OCI-LY3 (cell line): ENCODE data around the gene NCR3LG1.

Source experiments
- H2AFZ ChIP-seq: fragments of 200-600, 300-600 bp; shearing (Covaris generic); 2 replicates; pipeline ENCODE4 v1.6.0; 2014; ENCODE audit warnings: antibody characterized with exemption, low read depth, low read length
- H3K27ac ChIP-seq: fragments of 200-600, 300-600 bp; sonication (generic); 2 replicates; pipeline ENCODE4 v1.5.1; 2014; ENCODE audit warnings: mild to moderate bottlenecking, low read length, moderate library complexity, mixed read lengths
- H3K27me3 ChIP-seq: fragments of 200-600, 300-600 bp; sonication (generic); 2 replicates; pipeline ENCODE4 v1.6.1; 2014; ENCODE audit warnings: low read depth, low read length, mixed read lengths
- H3K36me3 ChIP-seq: fragments of 200-600, 300-600 bp; sonication (generic); replicated peaks from 2 replicates; pipeline ENCODE3; 2014; ENCODE audit warnings: low read depth, low read length, mixed read lengths
- H3K4me1 ChIP-seq: fragments of 300-600, 200-600 bp; sonication (generic); 2 replicates; pipeline ENCODE4 v1.6.1; 2014; ENCODE audit warnings: low read length, mixed read lengths
- H3K4me2 ChIP-seq: fragments of 200-600, 300-600 bp; sonication (generic); 2 replicates; pipeline ENCODE4 v1.6.1; 2014; ENCODE audit warnings: low read length, mixed read lengths
- H3K4me3 ChIP-seq: fragments of 300-600, 200-600 bp; sonication (generic); 2 replicates; pipeline ENCODE4 v1.5.1; 2014; ENCODE audit warnings: antibody characterized with exemption, mild to moderate bottlenecking, low read length, moderate library complexity
- H3K79me2 ChIP-seq: fragments of 300-600, 200-600 bp; shearing (Covaris generic); 2 replicates; pipeline ENCODE4 v1.6.1; 2014; ENCODE audit warnings: mild to moderate bottlenecking, low read length, mixed read lengths
- H3K9ac ChIP-seq: fragments of 300-600, 200-600 bp; shearing (Covaris generic); 2 replicates; pipeline ENCODE4 v1.6.0; 2014; ENCODE audit warnings: mild to moderate bottlenecking, low read length, moderate library complexity
- H3K9me3 ChIP-seq: fragments of 200-600, 300-600 bp; shearing (Covaris generic); 2 replicates; pipeline ENCODE4 v1.6.1; 2014; ENCODE audit warnings: low read length, mixed read lengths; ENCODE audit not compliant: insufficient read depth
- H4K20me1 ChIP-seq: fragments of 200-600, 300-600 bp; sonication (generic); 2 replicates; pipeline ENCODE4 v1.6.1; 2016; ENCODE audit warnings: low read length, mixed read lengths; ENCODE audit not compliant: insufficient read depth
- CTCF ChIP-seq: fragments of 200-600, 300-600 bp; sonication (generic); IDR thresholded peaks from 2 replicates; pipeline ENCODE4 v1.5.1; 2014; ENCODE audit warnings: antibody characterized with exemption, low read length, low read depth
- EZH2phosphoT487 ChIP-seq: fragments of 200-600 bp; shearing (Covaris generic); IDR thresholded peaks from 2 replicates; pipeline ENCODE4 v1.6.1; 2018; ENCODE audit warnings: antibody characterized with exemption, mixed run types, low read depth

The NCR3LG1 gene

GRCh38 chr11:17366495-17366894, 14.9 kb downstream of the NCR3LG1 start:
- no peaks in the 10 kb centered on the region for H4K20me1 ChIP-seq
- H3K9ac ChIP-seq, result no peak overlapping the region
- H3K4me2 ChIP-seq, result no peak overlapping the region
- no peaks in the 10 kb centered on the region for H3K4me1 ChIP-seq
- H3K27ac ChIP-seq, result no peak overlapping the region
- TF ChIP-seq EZH2phosphoT487 (no peak), CTCF (no peak)
- no peaks in the 10 kb centered on the region for H3K79me2 ChIP-seq
- no peak overlapping the region for H2AFZ ChIP-seq
- H3K9me3 ChIP-seq, result peaks cover 10% of the 10 kb centered on the region; the same call in 1 of the 2 replicates
- no peak overlapping the region for H3K4me3 ChIP-seq
- no peaks in the 10 kb centered on the region for H3K36me3 ChIP-seq
- peaks cover 18% of the 10 kb centered on the region for H3K27me3 ChIP-seq

- no peak overlapping the region for H3K4me3 ChIP-seq
- H3K9ac ChIP-seq, result no peak overlapping the region
- peaks cover 30% of the 10 kb centered on the region for H3K9me3 ChIP-seq
- H3K4me2 ChIP-seq, result no peak overlapping the region
- H4K20me1 ChIP-seq, result no peaks in the 10 kb centered on the region
- H2AFZ ChIP-seq, result no peak overlapping the region
- H3K4me1 ChIP-seq, result no peaks in the 10 kb centered on the region
- H3K27me3 ChIP-seq, result peaks cover 18% of the 10 kb centered on the region
- H3K27ac ChIP-seq, result no peak overlapping the region
- H3K36me3 ChIP-seq, result no peaks in the 10 kb centered on the region
- TF ChIP-seq CTCF (no peak), EZH2phosphoT487 (no peak)
- no peaks in the 10 kb centered on the region for H3K79me2 ChIP-seq
Measured at GRCh38 chr11:17368551-17368950, 17.0 kb downstream of the NCR3LG1 start.

- H3K79me2 ChIP-seq, result no peaks in the 10 kb centered on the region
- no peaks in the 10 kb centered on the region for H3K4me1 ChIP-seq
- H4K20me1 ChIP-seq, result no peaks in the 10 kb centered on the region
- H3K4me3 ChIP-seq, result no peak overlapping the region
- no peak overlapping the region for H3K4me2 ChIP-seq
- H3K27me3 ChIP-seq, result peaks cover 18% of the 10 kb centered on the region
- no peak overlapping the region for H3K9ac ChIP-seq
- no peak overlapping the region for H2AFZ ChIP-seq
- no peak overlapping the region for H3K27ac ChIP-seq
- peaks cover 30% of the 10 kb centered on the region for H3K9me3 ChIP-seq
- H3K36me3 ChIP-seq, result no peaks in the 10 kb centered on the region
- no peak for TF ChIP-seq CTCF
- no peak for TF ChIP-seq EZH2phosphoT487
Measured at GRCh38 chr11:17369094-17369493, 17.5 kb downstream of the NCR3LG1 start.

- peaks cover 20% of the 10 kb centered on the region for H3K27me3 ChIP-seq
- no peak overlapping the region for H3K4me3 ChIP-seq
- no peaks in the 10 kb centered on the region for H3K36me3 ChIP-seq
- H3K4me1 ChIP-seq, result no peaks in the 10 kb centered on the region
- TF ChIP-seq CTCF (no peak), EZH2phosphoT487 (no peak)
- H3K4me2 ChIP-seq, result no peak overlapping the region
- H3K27ac ChIP-seq, result no peak overlapping the region
- no peak overlapping the region for H2AFZ ChIP-seq
- H4K20me1 ChIP-seq, result no peaks in the 10 kb centered on the region
- no peaks in the 10 kb centered on the region for H3K79me2 ChIP-seq
- no peak overlapping the region for H3K9ac ChIP-seq
- peaks cover 30% of the 10 kb centered on the region for H3K9me3 ChIP-seq
Measured at GRCh38 chr11:17369684-17370243, 18.2 kb downstream of the NCR3LG1 start.
